HEK293T (cell line): ENCODE data around the gene MLLT3.

Experiments
- CTBP1 ChIP-seq: fragments of 450-650 bp; IDR thresholded peaks from 2 replicates; pipeline ENCODE4 v1.6.1; 2016; ENCODE audit warnings: borderline replicate concordance
- HDGF ChIP-seq: fragments of 450-650 bp; IDR thresholded peaks from 2 replicates; pipeline ENCODE4 v1.6.1; 2017; ENCODE audit warnings: antibody characterized with exemption, borderline replicate concordance
- L3MBTL2 ChIP-seq: fragments of 450-650 bp; conservative IDR thresholded peaks from 2 replicates; pipeline ENCODE4 v1.6.1; 2016; ENCODE audit warnings: mild to moderate bottlenecking
- ZNF384 ChIP-seq: fragments of 450-650 bp; IDR thresholded peaks from 2 replicates; pipeline ENCODE4 v1.6.1; 2016

GRCh38 chr9:20625003-20625349 lies 2.7 kb upstream of the MLLT3 start:
- TF ChIP-seq L3MBTL2, result no peak
- no peak for TF ChIP-seq HDGF
- TF ChIP-seq CTBP1, result no peak
- no peak for TF ChIP-seq ZNF384
